ENCODE data around the gene NRIP1.

DNA sequence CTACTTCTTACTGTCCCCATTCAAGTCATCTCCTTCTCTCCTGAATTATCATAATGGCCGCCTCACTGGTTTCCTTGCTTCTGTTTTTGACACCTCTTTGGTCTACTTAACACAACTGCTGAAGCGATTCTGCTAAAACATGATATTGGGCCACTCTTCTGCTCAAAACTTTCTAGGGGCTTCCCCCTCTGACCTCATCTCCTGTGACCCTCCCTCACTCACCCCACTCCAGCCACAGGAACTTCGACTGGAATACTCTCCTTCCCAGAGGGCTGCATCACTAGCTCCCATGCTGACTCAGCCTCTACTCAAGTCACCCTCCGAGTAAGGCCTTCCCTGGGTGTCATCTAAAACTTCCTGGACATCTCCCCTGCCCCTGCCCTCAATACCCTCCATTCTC, 35.7 kb downstream of the NRIP1 start:
- TF ChIP-seq, protein P1, sequence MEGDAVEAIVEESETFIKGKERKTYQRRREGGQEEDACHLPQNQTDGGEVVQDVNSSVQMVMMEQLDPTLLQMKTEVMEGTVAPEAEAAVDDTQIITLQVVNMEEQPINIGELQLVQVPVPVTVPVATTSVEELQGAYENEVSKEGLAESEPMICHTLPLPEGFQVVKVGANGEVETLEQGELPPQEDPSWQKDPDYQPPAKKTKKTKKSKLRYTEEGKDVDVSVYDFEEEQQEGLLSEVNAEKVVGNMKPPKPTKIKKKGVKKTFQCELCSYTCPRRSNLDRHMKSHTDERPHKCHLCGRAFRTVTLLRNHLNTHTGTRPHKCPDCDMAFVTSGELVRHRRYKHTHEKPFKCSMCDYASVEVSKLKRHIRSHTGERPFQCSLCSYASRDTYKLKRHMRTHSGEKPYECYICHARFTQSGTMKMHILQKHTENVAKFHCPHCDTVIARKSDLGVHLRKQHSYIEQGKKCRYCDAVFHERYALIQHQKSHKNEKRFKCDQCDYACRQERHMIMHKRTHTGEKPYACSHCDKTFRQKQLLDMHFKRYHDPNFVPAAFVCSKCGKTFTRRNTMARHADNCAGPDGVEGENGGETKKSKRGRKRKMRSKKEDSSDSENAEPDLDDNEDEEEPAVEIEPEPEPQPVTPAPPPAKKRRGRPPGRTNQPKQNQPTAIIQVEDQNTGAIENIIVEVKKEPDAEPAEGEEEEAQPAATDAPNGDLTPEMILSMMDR (IDR thresholded peaks at IDR 0.05): no peak
- no peak for TF ChIP-seq POLR2A (IDR thresholded peaks at IDR 0.05)
- no peak for TF ChIP-seq POLR2AphosphoS5 (IDR thresholded peaks at IDR 0.05; ENCODE audit: insufficient read depth in 1 of 2, low read depth in 1 of 2)

Data from vagina (tissue), 2 donors.